Measurements from ENCODE around the gene ARHGAP42.

- TF ChIP-seq EZH2 (IDR thresholded peaks at IDR 0.05; ENCODE audit: insufficient read depth, poor library complexity, severe bottlenecking) (no peak), EZH2phosphoT487 (IDR thresholded peaks at IDR 0.05; ENCODE audit: insufficient read depth, low read depth) (no peak)
These were observed 253.9 kb downstream of the ARHGAP42 start for GRCh38 chr11:100941033-100941432.
